Measurements from ENCODE around the gene RHOXF1. TPM values are rescaled to one million over a fixed set of nuclear protein-coding genes. Genes with fewer than 3 reads are reported as not detected.
"Not testable (repeated sequence)": the region's sequence is repeated elsewhere in the genome, so short reads cannot be mapped to it uniquely, and the experiment has no call there.

RHOXF1 gene
- polyA plus RNA-seq, 1 donor, result not detected

- DNase-seq (ENCODE audit: low read depth), result not testable (repeated sequence)
Observed at GRCh38 chrX:120085553-120086185, 30.0 kb downstream of the RHOXF1 start.

GRCh38 chrX:120077590-120077989 lies 38.1 kb downstream of the RHOXF1 start, which contains the start of gene RHOXF2B:
TSS of gene RHOXF2B (minus strand) at chrX:120077690. CDS start at chrX:120077552, 138 bp downstream.
- not testable (repeated sequence) for DNase-seq (ENCODE audit: low read depth)

GRCh38 chrX:120066169-120066568 lies 49.5 kb downstream of the RHOXF1 start:
- DNase-seq (ENCODE audit: low read depth), result not testable (repeated sequence)

Other genes starting within 250 kb of the RHOXF1 start
- gene RNF113A, start 244.2 kb downstream of the RHOXF1 start, polyA plus RNA-seq (ENCODE audit: insufficient read length), result 9.0 TPM
- gene NDUFA1, start 244.1 kb downstream of the RHOXF1 start, polyA plus RNA-seq (ENCODE audit: insufficient read length), result 92.8 TPM
- gene AKAP14, start 220.0 kb downstream of the RHOXF1 start, polyA plus RNA-seq (ENCODE audit: insufficient read length), result not detected
- gene NKAP, start 172.2 kb downstream of the RHOXF1 start, polyA plus RNA-seq (ENCODE audit: insufficient read length), result 9.0 TPM
- not detected for gene RHOXF2B, start 38.2 kb downstream of the RHOXF1 start, polyA plus RNA-seq (ENCODE audit: insufficient read length)
- gene RHOXF2, start 42.7 kb upstream of the RHOXF1 start, polyA plus RNA-seq (ENCODE audit: insufficient read length), result 0.09 TPM
- 13.4 TPM for gene ZBTB33, start 134.9 kb upstream of the RHOXF1 start, polyA plus RNA-seq (ENCODE audit: insufficient read length)
- 9.3 TPM for gene TMEM255A, start 195.5 kb upstream of the RHOXF1 start, polyA plus RNA-seq (ENCODE audit: insufficient read length)
- gene ATP1B4, start 246.2 kb upstream of the RHOXF1 start, polyA plus RNA-seq (ENCODE audit: insufficient read length), result 325 TPM

All from forelimb muscle (tissue), 1 donor.